Measurements from ENCODE around the gene CYTH2. TPM values are rescaled to one million over a fixed set of nuclear protein-coding genes. Genes with fewer than 3 reads are reported as not detected.

CYTH2 gene
- total and polyA plus RNA-seq, 9 of the 15 experiments (the other 6 are each of a cell fraction or from before 2014, with no cell fraction given): 1.8 to 45.2 (median 23.8) TPM

DNA sequence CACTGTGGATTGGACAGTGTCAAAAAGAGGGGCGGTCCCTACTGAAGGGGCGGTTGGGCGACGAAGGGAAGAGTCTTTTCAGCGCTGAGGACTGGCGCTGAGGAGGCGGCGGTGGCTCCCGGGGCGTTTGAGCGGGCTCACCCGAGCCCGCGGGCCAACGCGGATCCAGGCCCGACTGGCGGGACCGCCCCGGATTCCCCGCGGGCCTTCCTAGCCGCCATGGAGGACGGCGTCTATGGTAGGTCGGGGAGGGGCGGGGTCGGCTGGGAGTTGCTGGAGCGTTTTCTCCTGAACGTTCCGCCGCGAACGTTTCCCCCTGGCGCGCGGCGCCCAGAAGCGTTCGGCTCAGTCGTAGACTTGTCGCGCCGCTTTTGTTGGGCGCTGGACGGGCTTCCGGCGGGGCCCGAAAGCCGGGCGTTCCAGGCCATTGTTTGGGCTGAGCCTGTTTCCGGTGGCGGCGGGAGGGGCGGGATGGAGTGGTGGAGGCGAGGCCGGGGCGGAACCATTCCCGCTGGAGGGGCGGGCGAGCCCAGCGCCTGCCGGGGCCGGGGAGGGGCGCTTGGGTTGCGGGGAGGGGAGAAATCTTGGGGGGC is at the start of gene CYTH2 (continued):
- TF ChIP-seq, protein P1, sequence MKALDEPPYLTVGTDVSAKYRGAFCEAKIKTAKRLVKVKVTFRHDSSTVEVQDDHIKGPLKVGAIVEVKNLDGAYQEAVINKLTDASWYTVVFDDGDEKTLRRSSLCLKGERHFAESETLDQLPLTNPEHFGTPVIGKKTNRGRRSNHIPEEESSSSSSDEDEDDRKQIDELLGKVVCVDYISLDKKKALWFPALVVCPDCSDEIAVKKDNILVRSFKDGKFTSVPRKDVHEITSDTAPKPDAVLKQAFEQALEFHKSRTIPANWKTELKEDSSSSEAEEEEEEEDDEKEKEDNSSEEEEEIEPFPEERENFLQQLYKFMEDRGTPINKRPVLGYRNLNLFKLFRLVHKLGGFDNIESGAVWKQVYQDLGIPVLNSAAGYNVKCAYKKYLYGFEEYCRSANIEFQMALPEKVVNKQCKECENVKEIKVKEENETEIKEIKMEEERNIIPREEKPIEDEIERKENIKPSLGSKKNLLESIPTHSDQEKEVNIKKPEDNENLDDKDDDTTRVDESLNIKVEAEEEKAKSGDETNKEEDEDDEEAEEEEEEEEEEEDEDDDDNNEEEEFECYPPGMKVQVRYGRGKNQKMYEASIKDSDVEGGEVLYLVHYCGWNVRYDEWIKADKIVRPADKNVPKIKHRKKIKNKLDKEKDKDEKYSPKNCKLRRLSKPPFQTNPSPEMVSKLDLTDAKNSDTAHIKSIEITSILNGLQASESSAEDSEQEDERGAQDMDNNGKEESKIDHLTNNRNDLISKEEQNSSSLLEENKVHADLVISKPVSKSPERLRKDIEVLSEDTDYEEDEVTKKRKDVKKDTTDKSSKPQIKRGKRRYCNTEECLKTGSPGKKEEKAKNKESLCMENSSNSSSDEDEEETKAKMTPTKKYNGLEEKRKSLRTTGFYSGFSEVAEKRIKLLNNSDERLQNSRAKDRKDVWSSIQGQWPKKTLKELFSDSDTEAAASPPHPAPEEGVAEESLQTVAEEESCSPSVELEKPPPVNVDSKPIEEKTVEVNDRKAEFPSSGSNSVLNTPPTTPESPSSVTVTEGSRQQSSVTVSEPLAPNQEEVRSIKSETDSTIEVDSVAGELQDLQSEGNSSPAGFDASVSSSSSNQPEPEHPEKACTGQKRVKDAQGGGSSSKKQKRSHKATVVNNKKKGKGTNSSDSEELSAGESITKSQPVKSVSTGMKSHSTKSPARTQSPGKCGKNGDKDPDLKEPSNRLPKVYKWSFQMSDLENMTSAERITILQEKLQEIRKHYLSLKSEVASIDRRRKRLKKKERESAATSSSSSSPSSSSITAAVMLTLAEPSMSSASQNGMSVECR (CRISPR knock-in tag; IDR thresholded peaks at IDR 0.05): peak; percentile 79
- TF ChIP-seq NFIC (IDR thresholded peaks at IDR 0.05) (peak; percentile 45), RBM14 (IDR thresholded peaks at IDR 0.05; ENCODE audit: borderline replicate concordance, insufficient read depth, low read depth, low read length) (no peak), FOXK1 (CRISPR knock-in tag; IDR thresholded peaks at IDR 0.05; ENCODE audit: borderline replicate concordance) (no peak), BCLAF1 (IDR thresholded peaks at IDR 0.05; ENCODE audit: borderline replicate concordance in 1 of 2, control insufficient read depth in 1 of 2, low read depth in 2 of 2, low read length in 1 of 2) (0 out of 4 replicates have a peak, but pooled peaks of 1 of the 2 experiments have one; percentile 58), HDAC1 (IDR thresholded peaks at IDR 0.05) (peak in 1 of 2 experiments; percentile 83; a peak in 1 of 4 replicates), SMAD1 (IDR thresholded peaks at IDR 0.05; ENCODE audit: low read depth, low read length, partially characterized antibody) (peak; percentile 54), ZNF436 (CRISPR knock-in tag; IDR thresholded peaks at IDR 0.05) (0 out of 2 replicates have a peak, but pooled peaks have one; percentile 27), HNRNPLL (IDR thresholded peaks at IDR 0.05; ENCODE audit: low read depth, low read length, poor library complexity, severe bottlenecking) (peak; percentile 56), ARID1B (IDR thresholded peaks at IDR 0.05) (peak; percentile 37; the same call in 1 of the 2 replicates)
- TF ChIP-seq, protein P2, sequence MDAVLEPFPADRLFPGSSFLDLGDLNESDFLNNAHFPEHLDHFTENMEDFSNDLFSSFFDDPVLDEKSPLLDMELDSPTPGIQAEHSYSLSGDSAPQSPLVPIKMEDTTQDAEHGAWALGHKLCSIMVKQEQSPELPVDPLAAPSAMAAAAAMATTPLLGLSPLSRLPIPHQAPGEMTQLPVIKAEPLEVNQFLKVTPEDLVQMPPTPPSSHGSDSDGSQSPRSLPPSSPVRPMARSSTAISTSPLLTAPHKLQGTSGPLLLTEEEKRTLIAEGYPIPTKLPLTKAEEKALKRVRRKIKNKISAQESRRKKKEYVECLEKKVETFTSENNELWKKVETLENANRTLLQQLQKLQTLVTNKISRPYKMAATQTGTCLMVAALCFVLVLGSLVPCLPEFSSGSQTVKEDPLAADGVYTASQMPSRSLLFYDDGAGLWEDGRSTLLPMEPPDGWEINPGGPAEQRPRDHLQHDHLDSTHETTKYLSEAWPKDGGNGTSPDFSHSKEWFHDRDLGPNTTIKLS (IDR thresholded peaks at IDR 0.05; ENCODE audit: borderline replicate concordance, low read depth): peak; percentile 58; the same call in 1 of the 2 replicates
- TF ChIP-seq, protein P3, sequence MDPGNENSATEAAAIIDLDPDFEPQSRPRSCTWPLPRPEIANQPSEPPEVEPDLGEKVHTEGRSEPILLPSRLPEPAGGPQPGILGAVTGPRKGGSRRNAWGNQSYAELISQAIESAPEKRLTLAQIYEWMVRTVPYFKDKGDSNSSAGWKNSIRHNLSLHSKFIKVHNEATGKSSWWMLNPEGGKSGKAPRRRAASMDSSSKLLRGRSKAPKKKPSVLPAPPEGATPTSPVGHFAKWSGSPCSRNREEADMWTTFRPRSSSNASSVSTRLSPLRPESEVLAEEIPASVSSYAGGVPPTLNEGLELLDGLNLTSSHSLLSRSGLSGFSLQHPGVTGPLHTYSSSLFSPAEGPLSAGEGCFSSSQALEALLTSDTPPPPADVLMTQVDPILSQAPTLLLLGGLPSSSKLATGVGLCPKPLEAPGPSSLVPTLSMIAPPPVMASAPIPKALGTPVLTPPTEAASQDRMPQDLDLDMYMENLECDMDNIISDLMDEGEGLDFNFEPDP (CRISPR knock-in tag; IDR thresholded peaks at IDR 0.05): 0 out of 2 replicates have a peak, but pooled peaks have one; percentile 29

Measured in K562 (cell line).